ENCODE measurements around the gene SSUH2. TPM values are rescaled to one million over a fixed set of nuclear protein-coding genes. Genes with fewer than 3 reads are reported as not detected.

The SSUH2 gene
- total and polyA plus RNA-seq, 12 donors, result 0.78 to 6.1 (median 1.7) TPM

GRCh38 chr3:8642001-8642400 is 2.6 kb downstream of the SSUH2 start:
- peaks cover 0 to 28% (median 0%) of the 10 kb centered on the region in 9 donors for H3K4me1 ChIP-seq
- H3K36me3 ChIP-seq, result no peaks in the 10 kb centered on the region
- no peak for ATAC-seq
- peak overlapping the region in 1 of 10 donors; percentile 38 for H3K4me3 ChIP-seq
- peak overlapping the region in 1 of 10 donors; percentile 60 for H3K27ac ChIP-seq
- H3K9me3 ChIP-seq, result no peaks in the 10 kb centered on the region
- TF ChIP-seq CTCF (IDR thresholded peaks at IDR 0.05), result no peak
- intact Hi-C loops (cut with DNase I), result no loop called here
- DNase-seq, result no peak
- H3K27me3 ChIP-seq, result peaks cover 0 to 7% (median 0%) of the 10 kb centered on the region in 7 donors
- 91 to 94% methylated on average over 2 of the region's 2 CpGs for WGBS, 2 donors

- intact Hi-C loops (cut with DNase I), result no loop called here
- Histone ChIP-seq H3K27ac (peak overlapping the region in 1 of 10 donors; percentile 60), H3K9me3 (peaks cover 0 to 1% (median 0%) of the 10 kb centered on the region in 11 donors), H3K4me3 (peak overlapping the region in 1 of 10 donors; percentile 38), H3K36me3 (no peaks in the 10 kb centered on the region), H3K4me1 (peaks cover 0 to 28% (median 0%) of the 10 kb centered on the region in 9 donors), H3K27me3 (peaks cover 0 to 7% (median 0%) of the 10 kb centered on the region in 7 donors)
- no peak for TF ChIP-seq CTCF (IDR thresholded peaks at IDR 0.05)
- ATAC-seq, result no peak
- DNase-seq, result no peak
- 62 to 66% methylated on average over 7 of the region's 7 CpGs for WGBS, 2 donors
Measured at GRCh38 chr3:8641472-8641871, 3.1 kb downstream of the SSUH2 start.

GRCh38 chr3:8640223-8640622 is 4.4 kb downstream of the SSUH2 start:
- Histone ChIP-seq H3K27me3 (peaks cover 0 to 7% (median 0%) of the 10 kb centered on the region in 7 donors), H3K36me3 (no peaks in the 10 kb centered on the region), H3K9me3 (peaks cover 0 to 6% (median 0%) of the 10 kb centered on the region in 11 donors), H3K27ac (peak overlapping the region in 1 of 10 donors; percentile 61), H3K4me3 (peak overlapping the region in 1 of 10 donors; percentile 38), H3K4me1 (peaks cover 0 to 28% (median 0%) of the 10 kb centered on the region in 9 donors)
- intact Hi-C loops (cut with DNase I), result no loop called here
- TF ChIP-seq CTCF (IDR thresholded peaks at IDR 0.05), result no peak
- 93 to 98% methylated on average over 1 of the region's 1 CpG for WGBS, 2 donors
- ATAC-seq (no peak), DNase-seq (no peak)

- Histone ChIP-seq H3K4me3 (no peak overlapping the region), H3K36me3 (no peaks in the 10 kb centered on the region), H3K9me3 (peaks cover 0 to 6% (median 0%) of the 10 kb centered on the region in 11 donors), H3K4me1 (peaks cover 0 to 28% (median 0%) of the 10 kb centered on the region in 9 donors), H3K27ac (peak overlapping the region in 2 of 10 donors; percentile 61 to 67), H3K27me3 (peaks cover 0 to 7% (median 0%) of the 10 kb centered on the region in 7 donors)
- no peak for TF ChIP-seq CTCF (IDR thresholded peaks at IDR 0.05)
- intact Hi-C loops (cut with DNase I), result no loop called here
- ATAC-seq (no peak), DNase-seq (no peak)
- 88 to 90% methylated on average over 7 of the region's 7 CpGs for WGBS, 2 donors
Measured at GRCh38 chr3:8639659-8640000, 5.0 kb downstream of the SSUH2 start.

Measured in heart right ventricle (tissue), 16 donors.